Neural cell (in vitro differentiated cells): ENCODE measurements around the gene AFMID. TPM values are rescaled to one million over a fixed set of nuclear protein-coding genes. Genes with fewer than 3 reads are reported as not detected.

ENCODE experiments used
- polyA plus RNA-seq: library from polyadenylated mRNA; depleted of rRNA; stranded (reverse); fragments of >200 nt; gene quantifications from 2 replicates; pipeline ENCODE4 v1.2.3, GENCODE V29; 2014
- small RNA-seq, 3 experiments: library from RNA; depleted of rRNA; stranded (forward); fragments of <200 nt; gene quantifications; one replicate each; pipeline ENCODE3, GENCODE V24; 2012

The AFMID gene
- polyA plus RNA-seq, 1 donor from 2014 or later: 15.8 TPM

Small RNAs within 50 kb of the gene (small RNA-seq; reads per million reads assigned to genes)
- gene AC087645.1: 0 reads per million in 3 experiments

Other genes starting within 250 kb of the AFMID start
- gene TNRC6C, start 228.7 kb upstream of the AFMID start, polyA plus RNA-seq: 15.4 and 17.2 TPM in 2 replicates
- gene TMC6, start 58.6 kb upstream of the AFMID start, polyA plus RNA-seq: 0.16 TPM in 1 of 2 replicates, not detected in the other
- 0.24 and 0.41 TPM in 2 replicates for gene TMC8, start 56.6 kb upstream of the AFMID start, polyA plus RNA-seq
- not detected in 2 replicates for gene C17orf99, start 41.0 kb upstream of the AFMID start, polyA plus RNA-seq
- gene SYNGR2, start 18.8 kb upstream of the AFMID start, polyA plus RNA-seq: 2.7 and 3.9 TPM in 2 replicates
- 1.1 TPM in 1 of 2 replicates, not detected in the other for gene TK1, start 310 bp upstream of the AFMID start, polyA plus RNA-seq
- 1.4 and 2.3 TPM in 2 replicates for gene BIRC5, start 26.9 kb downstream of the AFMID start, polyA plus RNA-seq
- not detected in 2 replicates for gene TMEM235, start 44.3 kb downstream of the AFMID start, polyA plus RNA-seq
- gene SOCS3, start 172.7 kb downstream of the AFMID start, polyA plus RNA-seq: 5.4 and 7.1 TPM in 2 replicates
- gene PGS1, start 191.3 kb downstream of the AFMID start, polyA plus RNA-seq: 65.7 and 81.8 TPM in 2 replicates